GM21723 (cell line): Measurements from ENCODE around the gene FNTB.

ENCODE experiments used
- ATAC-seq: cut with Tn5 transposase; IDR thresholded peaks from one replicate; pipeline ENCODE4 v1.9.1; 2021; ENCODE audit warnings: mild to moderate bottlenecking, moderate library complexity; ENCODE audit not compliant: unreplicated experiment

FNTB gene

GRCh38 chr14:64952598-64953309, 33.9 kb upstream of the FNTB start:
- ATAC-seq, result no peak

- no peak for ATAC-seq
Measured at GRCh38 chr14:64953310-64953654, 33.4 kb upstream of the FNTB start.

GRCh38 chr14:64953661-64954060, 33.0 kb upstream of the FNTB start:
- ATAC-seq, result no peak

- ATAC-seq, result no peak
Measured at GRCh38 chr14:64954491-64955240, 32.0 kb upstream of the FNTB start.

DNA sequence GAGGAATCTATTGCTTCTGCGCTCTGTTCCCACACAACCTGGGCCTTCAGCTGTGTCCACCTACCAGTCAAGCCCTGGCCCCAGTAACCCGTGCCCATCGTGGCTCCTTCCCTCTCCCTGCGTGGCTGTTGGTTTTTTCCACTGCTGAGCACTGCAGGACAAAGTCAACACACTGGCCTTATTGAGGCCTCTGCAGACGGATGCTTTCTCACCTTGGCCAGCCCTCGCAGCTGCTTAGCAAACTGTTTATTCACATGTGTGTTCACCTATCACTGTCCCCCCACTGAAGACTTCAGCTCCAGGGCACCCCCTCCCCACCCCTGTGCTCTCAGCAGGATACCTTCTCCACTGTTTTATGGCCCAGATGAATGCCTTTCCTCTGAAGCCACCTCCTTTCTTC, 31.4 kb upstream of the FNTB start:
- no peak for ATAC-seq

- no peak for ATAC-seq
Measured at GRCh38 chr14:64956697-64957406, 29.8 kb upstream of the FNTB start.

GRCh38 chr14:64958201-64958600, 28.5 kb upstream of the FNTB start:
- ATAC-seq, result no peak

DNA sequence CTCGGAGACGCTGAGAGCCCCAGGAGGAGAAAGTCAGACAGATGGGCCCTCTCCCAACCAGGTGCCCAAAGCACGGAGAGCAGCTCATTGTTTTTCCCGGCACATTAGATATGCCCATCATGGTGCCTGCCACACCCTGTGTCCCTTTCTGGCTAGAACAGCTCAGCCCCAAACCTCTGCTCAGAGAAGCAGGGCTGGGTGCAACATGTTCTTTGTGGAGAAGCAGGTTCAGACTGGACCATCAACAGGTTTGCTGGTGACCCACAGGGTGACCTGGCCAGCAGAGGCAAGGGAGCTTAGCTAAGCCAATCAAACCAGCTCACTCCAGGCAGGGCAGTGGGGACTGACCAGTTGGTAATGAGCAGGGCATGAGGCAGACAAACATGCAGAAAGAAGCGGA, 28.0 kb upstream of the FNTB start:
- no peak for ATAC-seq

DNA sequence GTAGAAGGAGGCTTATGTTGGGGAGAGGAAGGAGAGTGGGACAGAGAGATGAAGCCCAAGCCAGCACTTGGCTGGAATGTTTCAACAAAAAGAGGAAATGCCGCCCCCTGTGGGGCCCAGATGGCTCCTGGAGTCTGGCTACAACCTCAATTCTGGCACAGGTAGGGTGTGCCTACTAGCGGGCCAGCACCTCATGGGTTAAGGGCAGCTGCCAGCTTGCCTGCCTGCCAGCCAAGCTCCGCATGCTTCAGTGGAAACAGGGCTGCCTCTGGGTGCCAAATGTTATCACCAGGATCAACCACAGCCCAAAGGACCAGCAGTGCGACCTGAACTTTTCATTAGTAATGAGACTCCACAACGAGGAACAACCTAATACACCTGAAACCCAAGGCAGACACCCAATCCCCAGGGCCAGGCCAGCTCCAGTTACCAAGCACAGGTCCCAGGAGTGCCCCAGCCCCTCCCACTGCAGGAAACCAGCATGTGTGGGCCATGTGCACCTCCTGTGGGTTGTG, 25.9 kb upstream of the FNTB start:
- no peak for ATAC-seq

GRCh38 chr14:64963611-64964010, 23.1 kb upstream of the FNTB start:
- no peak for ATAC-seq

GRCh38 chr14:64965356-64966000, 21.2 kb upstream of the FNTB start:
- ATAC-seq, result no peak

DNA sequence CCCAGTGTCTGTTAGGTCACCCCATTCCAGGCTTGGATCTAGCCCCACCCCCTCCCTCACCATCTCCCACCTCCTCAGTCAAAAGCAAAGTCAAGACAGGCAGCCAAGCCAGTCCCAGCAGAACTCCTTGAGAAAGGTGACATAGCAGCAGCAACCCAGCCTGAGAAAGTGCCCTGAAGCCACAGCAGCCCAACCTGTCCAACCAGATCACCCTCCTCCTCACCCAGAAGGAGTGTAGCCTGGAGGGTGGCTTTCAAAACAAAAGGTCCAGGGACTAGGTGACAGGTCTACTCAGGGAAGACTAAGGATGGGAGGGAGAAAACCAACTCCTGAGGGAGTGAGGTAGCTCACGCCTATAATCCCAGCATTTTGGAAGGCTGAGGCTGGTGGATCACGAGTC, 19.7 kb upstream of the FNTB start:
- ATAC-seq, result no peak

DNA sequence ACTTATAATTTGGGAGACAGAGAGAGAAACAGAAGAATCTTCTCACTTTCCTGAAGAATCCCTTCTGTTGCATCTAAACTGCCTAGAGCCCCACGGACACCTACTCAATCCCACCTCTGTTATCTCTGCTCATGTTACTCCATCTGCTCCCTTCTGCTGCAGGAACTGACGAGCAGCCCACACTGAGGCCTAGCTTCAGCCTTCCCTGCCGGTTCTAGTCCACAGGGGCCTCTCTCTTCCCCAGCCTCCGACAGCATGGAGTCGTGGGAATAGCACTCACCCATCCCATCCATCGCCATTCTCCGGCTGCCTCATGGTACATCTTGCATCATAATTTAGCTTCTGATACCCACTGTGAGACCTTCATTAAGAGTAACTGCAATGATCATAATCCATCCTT, 18.5 kb upstream of the FNTB start:
- no peak for ATAC-seq

- ATAC-seq, result no peak
Measured at GRCh38 chr14:64968651-64969050, 18.0 kb upstream of the FNTB start.

GRCh38 chr14:64970041-64970440, 16.7 kb upstream of the FNTB start:
- ATAC-seq, result no peak

- no peak for ATAC-seq
Measured at GRCh38 chr14:64970776-64971477, 15.8 kb upstream of the FNTB start.

DNA sequence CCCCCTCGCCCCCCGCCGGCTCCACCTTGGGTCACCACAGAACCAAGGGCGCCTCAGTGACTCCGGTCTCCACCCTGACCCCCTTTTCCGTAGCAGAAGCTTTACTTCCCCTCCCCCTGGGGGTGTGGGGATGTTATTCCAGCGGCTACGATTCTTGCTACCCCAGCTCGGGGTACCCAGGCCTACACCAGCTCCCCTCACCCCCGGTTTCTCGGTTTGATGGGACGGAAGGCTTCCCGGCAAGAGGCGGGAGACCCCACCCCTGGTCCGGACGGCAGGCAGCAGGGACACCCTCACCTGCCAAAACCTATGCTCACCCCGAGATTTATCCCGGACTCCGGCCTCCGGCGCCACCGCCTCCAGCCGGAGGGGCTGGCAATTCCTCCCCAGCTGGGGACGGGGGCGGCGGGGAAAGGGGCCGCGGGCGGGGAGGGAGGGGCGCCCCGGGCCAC, 15.2 kb upstream of the FNTB start:
- no peak for ATAC-seq

DNA sequence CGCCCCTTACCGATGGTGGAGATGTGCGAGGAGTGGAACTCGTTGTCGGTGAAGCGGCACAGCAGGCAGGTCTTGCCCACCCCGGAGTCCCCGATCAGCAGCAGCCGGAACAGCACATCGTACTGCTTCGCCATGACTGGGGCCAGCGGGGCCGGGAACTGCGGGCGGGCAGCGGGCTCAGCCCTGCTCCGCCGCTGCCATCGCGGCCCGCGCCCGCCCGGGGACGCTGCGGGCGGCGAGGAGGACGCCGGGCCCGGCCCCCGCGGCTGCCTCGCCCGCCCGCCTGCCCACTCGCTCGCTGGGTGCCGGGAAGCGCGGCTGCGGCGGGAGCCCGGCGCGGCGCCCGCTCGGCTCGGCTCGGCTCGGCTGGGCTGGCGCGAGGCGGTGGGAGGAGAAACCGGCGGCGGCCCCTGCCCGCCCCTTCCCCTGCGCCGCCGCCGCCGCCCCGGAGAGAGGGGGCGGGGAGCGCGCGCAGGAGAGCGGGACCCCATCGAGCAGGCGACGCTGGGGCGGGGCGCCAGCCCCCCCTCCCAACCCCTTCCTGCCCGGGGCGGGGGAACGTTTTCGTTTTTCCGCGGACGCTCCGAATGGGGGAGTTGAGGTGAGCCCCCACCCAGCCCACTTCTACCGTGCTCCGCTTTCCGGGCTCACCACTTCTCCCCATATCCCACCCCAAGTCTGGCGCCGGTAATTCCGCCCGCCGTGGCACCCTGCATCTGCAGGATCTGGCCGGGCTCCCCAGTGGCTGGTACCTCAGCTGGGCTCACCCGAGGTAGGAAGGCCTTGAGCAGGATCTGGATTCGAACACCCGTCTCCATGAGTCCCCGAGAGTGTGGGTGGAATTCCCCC, 14.5 kb upstream of the FNTB start, which contains the start of gene RAB15:
Gene RAB15 (minus strand): TSS at position 394 of the 849 bp plus-strand sequence. CDS start 260 bp downstream, at position 134.
- ATAC-seq, result no peak

GRCh38 chr14:64973026-64973442, 13.7 kb upstream of the FNTB start:
- ATAC-seq, result no peak

GRCh38 chr14:64973826-64974225, 12.9 kb upstream of the FNTB start:
- ATAC-seq, result no peak
